Measurements from ENCODE around the gene KIF11. TPM values are rescaled to one million over a fixed set of nuclear protein-coding genes. Genes with fewer than 3 reads are reported as not detected.

KIF11 gene
- total and polyA plus RNA-seq, 2 of the 13 experiments (the other 11 are each of a cell fraction or from before 2014, with no cell fraction given) = 8.7 to 38.4 TPM

DNA sequence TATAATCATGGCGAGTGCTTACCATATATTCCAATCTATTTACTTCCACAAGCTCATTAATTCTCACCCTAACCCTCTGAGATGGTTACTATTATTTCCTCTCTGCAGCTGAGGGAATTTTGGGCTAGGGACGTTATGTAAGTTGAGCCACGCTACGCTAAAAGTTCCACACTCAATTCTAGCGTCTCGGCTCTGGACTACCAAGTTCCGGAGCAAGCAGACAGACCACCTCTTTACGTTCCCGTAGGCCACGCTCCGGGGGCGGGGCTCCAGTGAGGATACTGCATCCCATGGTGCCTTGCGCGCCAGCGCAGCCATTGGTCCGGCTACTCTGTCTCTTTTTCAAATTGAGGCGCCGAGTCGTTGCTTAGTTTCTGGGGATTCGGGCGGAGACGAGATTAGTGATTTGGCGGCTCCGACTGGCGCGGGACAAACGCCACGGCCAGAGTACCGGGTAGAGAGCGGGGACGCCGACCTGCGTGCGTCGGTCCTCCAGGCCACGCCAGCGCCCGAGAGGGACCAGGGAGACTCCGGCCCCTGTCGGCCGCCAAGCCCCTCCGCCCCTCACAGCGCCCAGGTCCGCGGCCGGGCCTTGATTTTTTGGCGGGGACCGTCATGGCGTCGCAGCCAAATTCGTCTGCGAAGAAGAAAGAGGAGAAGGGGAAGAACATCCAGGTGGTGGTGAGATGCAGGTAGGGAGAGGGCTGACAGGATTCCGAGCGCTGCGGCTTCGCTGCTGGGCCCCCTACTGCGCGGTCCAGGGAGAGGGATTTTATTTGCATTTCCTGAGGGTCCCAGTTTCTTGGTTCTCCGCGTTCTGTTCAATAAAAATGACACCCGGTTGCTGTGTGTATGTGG is at the start of gene KIF11 (continued):
- TF ChIP-seq SALL1 (CRISPR knock-in tag; IDR thresholded peaks at IDR 0.05) = peak; percentile 47; the same call in 1 of the 2 replicates
- 0 out of 2 replicates have a peak, but pooled peaks have one; percentile 5 for TF ChIP-seq SMYD3 (CRISPR knock-in tag; IDR thresholded peaks at IDR 0.05)
- 0 out of 2 replicates have a peak, but pooled peaks have one; percentile 4 for TF ChIP-seq TOPORS (CRISPR knock-in tag; IDR thresholded peaks at IDR 0.05)
- peak; percentile 60; the same call in 1 of the 2 replicates for TF ChIP-seq PITX1 (CRISPR knock-in tag; IDR thresholded peaks at IDR 0.05)
- no peak; the same call in 1 of the 2 replicates for TF ChIP-seq TSC22D2 (CRISPR knock-in tag; IDR thresholded peaks at IDR 0.05; ENCODE audit: borderline replicate concordance)
- no peak for TF ChIP-seq FOXP1 (IDR thresholded peaks at IDR 0.05)
- TF ChIP-seq FOXP1 (CRISPR knock-in tag; IDR thresholded peaks at IDR 0.05) = no peak
- TF ChIP-seq, protein P1, sequence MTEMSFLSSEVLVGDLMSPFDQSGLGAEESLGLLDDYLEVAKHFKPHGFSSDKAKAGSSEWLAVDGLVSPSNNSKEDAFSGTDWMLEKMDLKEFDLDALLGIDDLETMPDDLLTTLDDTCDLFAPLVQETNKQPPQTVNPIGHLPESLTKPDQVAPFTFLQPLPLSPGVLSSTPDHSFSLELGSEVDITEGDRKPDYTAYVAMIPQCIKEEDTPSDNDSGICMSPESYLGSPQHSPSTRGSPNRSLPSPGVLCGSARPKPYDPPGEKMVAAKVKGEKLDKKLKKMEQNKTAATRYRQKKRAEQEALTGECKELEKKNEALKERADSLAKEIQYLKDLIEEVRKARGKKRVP (CRISPR knock-in tag; IDR thresholded peaks at IDR 0.05) = no peak
- TF ChIP-seq ZNF496 (CRISPR knock-in tag; IDR thresholded peaks at IDR 0.05; ENCODE audit: insufficient replicate concordance) = no peak
- no peak for TF ChIP-seq MZF1 (CRISPR knock-in tag; IDR thresholded peaks at IDR 0.05; ENCODE audit: borderline replicate concordance)
- peak; percentile 60; the same call in 1 of the 2 replicates for TF ChIP-seq DR1 (CRISPR knock-in tag; IDR thresholded peaks at IDR 0.05)
- TF ChIP-seq NFIC (IDR thresholded peaks at IDR 0.05; ENCODE audit: low read length) = no peak
- TF ChIP-seq GABPB1 (CRISPR knock-in tag; IDR thresholded peaks at IDR 0.05) = peak; percentile 72
- no peak for TF ChIP-seq ZNF569 (CRISPR knock-in tag; IDR thresholded peaks at IDR 0.05; ENCODE audit: borderline replicate concordance)
- TF ChIP-seq ZNF678 (CRISPR knock-in tag; IDR thresholded peaks at IDR 0.05) = peak; percentile 25; the same call in 1 of the 2 replicates
- no peak for TF ChIP-seq KLF12 (CRISPR knock-in tag; IDR thresholded peaks at IDR 0.05; ENCODE audit: borderline replicate concordance)
- peak; percentile 71; the same call in 1 of the 2 replicates for TF ChIP-seq ZNF160 (CRISPR knock-in tag; IDR thresholded peaks at IDR 0.05)
- TF ChIP-seq EZH2 (conservative IDR thresholded peaks at IDR 0.05; ENCODE audit: low read depth, low read length) = no peak
- TF ChIP-seq, protein P2, sequence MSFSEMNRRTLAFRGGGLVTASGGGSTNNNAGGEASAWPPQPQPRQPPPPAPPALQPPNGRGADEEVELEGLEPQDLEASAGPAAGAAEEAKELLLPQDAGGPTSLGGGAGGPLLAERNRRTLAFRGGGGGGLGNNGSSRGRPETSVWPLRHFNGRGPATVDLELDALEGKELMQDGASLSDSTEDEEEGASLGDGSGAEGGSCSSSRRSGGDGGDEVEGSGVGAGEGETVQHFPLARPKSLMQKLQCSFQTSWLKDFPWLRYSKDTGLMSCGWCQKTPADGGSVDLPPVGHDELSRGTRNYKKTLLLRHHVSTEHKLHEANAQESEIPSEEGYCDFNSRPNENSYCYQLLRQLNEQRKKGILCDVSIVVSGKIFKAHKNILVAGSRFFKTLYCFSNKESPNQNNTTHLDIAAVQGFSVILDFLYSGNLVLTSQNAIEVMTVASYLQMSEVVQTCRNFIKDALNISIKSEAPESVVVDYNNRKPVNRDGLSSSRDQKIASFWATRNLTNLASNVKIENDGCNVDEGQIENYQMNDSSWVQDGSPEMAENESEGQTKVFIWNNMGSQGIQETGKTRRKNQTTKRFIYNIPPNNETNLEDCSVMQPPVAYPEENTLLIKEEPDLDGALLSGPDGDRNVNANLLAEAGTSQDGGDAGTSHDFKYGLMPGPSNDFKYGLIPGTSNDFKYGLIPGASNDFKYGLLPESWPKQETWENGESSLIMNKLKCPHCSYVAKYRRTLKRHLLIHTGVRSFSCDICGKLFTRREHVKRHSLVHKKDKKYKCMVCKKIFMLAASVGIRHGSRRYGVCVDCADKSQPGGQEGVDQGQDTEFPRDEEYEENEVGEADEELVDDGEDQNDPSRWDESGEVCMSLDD (CRISPR knock-in tag; IDR thresholded peaks at IDR 0.05; ENCODE audit: borderline replicate concordance) = no peak
- 0 out of 2 replicates have a peak, but pooled peaks have one; percentile 55 for TF ChIP-seq ZNF674 (CRISPR knock-in tag; IDR thresholded peaks at IDR 0.05; ENCODE audit: low read depth)
- TF ChIP-seq BRD4 (CRISPR knock-in tag; IDR thresholded peaks at IDR 0.05) = 0 out of 2 replicates have a peak, but pooled peaks have one; percentile 58
- TF ChIP-seq ZNF335 (CRISPR knock-in tag; IDR thresholded peaks at IDR 0.05) = peak; percentile 57
- TF ChIP-seq ZNF282 (IDR thresholded peaks at IDR 0.05; ENCODE audit: partially characterized antibody) = no peak
- no peak for TF ChIP-seq NFIB (CRISPR knock-in tag; IDR thresholded peaks at IDR 0.05; ENCODE audit: borderline replicate concordance)
- TF ChIP-seq RARG (CRISPR knock-in tag; IDR thresholded peaks at IDR 0.05; ENCODE audit: low read depth) = no peak
- TF ChIP-seq, protein P3, sequence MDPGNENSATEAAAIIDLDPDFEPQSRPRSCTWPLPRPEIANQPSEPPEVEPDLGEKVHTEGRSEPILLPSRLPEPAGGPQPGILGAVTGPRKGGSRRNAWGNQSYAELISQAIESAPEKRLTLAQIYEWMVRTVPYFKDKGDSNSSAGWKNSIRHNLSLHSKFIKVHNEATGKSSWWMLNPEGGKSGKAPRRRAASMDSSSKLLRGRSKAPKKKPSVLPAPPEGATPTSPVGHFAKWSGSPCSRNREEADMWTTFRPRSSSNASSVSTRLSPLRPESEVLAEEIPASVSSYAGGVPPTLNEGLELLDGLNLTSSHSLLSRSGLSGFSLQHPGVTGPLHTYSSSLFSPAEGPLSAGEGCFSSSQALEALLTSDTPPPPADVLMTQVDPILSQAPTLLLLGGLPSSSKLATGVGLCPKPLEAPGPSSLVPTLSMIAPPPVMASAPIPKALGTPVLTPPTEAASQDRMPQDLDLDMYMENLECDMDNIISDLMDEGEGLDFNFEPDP (CRISPR knock-in tag; conservative IDR thresholded peaks at IDR 0.05) = no peak

Data from HepG2 (cell line).